A549 (cell line): Measurements from ENCODE around the gene CER1. TPM values are rescaled to one million over a fixed set of nuclear protein-coding genes. Genes with fewer than 3 reads are reported as not detected.

ENCODE experiments used
- ATAC-seq, 2 experiments: fragments of 200-7000 bp in 1 of 2; fragments of >200 bp in 1 of 2; cut with Nextera tagmentation in 1 of 2; cut with Tn5 transposase in 1 of 2; 3 replicates each; pipeline versions ENCODE4 v1.8.0 to v1.9.1; 2018 to 2020; ENCODE audit warnings: mild to moderate bottlenecking in 1 of 2, moderate library complexity in 1 of 2
- CTCF ChIA-PET: fragments of 300-600 bp; sonication (Branson Sonifier 250); formaldehyde crosslinking; extraction: SDS; loops from one replicate; lab custom pipeline; 2021; ENCODE audit warnings: antibody characterized with exemption, inconsistent platforms; lab: Yijun Ruan, JAX
- POLR2A ChIA-PET: fragments of 350-600 bp; formaldehyde crosslinking; extraction: SDS; loops from one replicate; lab custom pipeline; 2021; ENCODE audit warnings: antibody characterized with exemption, inconsistent platforms; lab: Yijun Ruan, JAX
- DNase-seq, 2 experiments: peaks; one replicate each; pipeline versions ENCODE4 v3.0.0 to v3.0.0-alpha.2; 2011 to 2016; ENCODE audit warnings: low read depth in 1 of 2, low spot score in 1 of 2
- FAIRE-seq: peaks from 2 replicates; lab custom pipeline; 2011; peaks lifted over from hg19 to GRCh38; lab: Jason Lieb, UNC
- H3K27ac ChIP-seq, 2 experiments: fragments of >200 bp; sonication (Bioruptor Twin); formaldehyde crosslinking; 3 replicates each; pipeline ENCODE4 v1.5.1; 2016 to 2017
- H3K4me1 ChIP-seq: fragments of >200 bp; sonication (Bioruptor Twin); formaldehyde crosslinking; 3 replicates; pipeline ENCODE4 v1.6.1; 2016
- H3K4me2 ChIP-seq: fragments of >200 bp; sonication (Bioruptor Twin); formaldehyde crosslinking; 3 replicates; pipeline ENCODE4 v1.6.1; 2016
- H3K4me3 ChIP-seq: fragments of >200 bp; sonication (Bioruptor Twin); formaldehyde crosslinking; 3 replicates; pipeline ENCODE4 v1.5.1; 2016
- H3K9me3 ChIP-seq: fragments of >200 bp; sonication (Bioruptor Twin); formaldehyde crosslinking; 3 replicates; pipeline ENCODE4 v1.6.1; 2016
- ATOH8 ChIP-seq: fragments of 250-450 bp; sonication (Bioruptor Pico); IDR thresholded peaks from 2 replicates; pipeline ENCODE4 v1.5.0; 2020; ENCODE audit warnings: low read depth, mild to moderate bottlenecking, moderate library complexity
- CEBPB ChIP-seq, 2 experiments: fragments of >200 bp in 1 of 2; sonication (Bioruptor Twin) in 1 of 2; formaldehyde crosslinking in 1 of 2; IDR thresholded peaks; 2 replicates each; pipeline ENCODE4 v1.6.1; 2012 to 2016
- CHD2 ChIP-seq: fragments of 150-350 bp; IDR thresholded peaks from 2 replicates; pipeline ENCODE4 v1.6.1; 2014; ENCODE audit warnings: low read length; ENCODE audit not compliant: partially characterized antibody
- EP300 ChIP-seq, 2 experiments: fragments of >200 bp; sonication (Bioruptor Twin); formaldehyde crosslinking; IDR thresholded peaks; 2 replicates in 1 of 2; 3 replicates in 1 of 2; pipeline ENCODE4 v1.6.1; 2016 to 2017
- ESRRA ChIP-seq: fragments of 150-350 bp; IDR thresholded peaks from 2 replicates; pipeline ENCODE4 v1.6.1; 2014; ENCODE audit warnings: mild to moderate bottlenecking, low read length, borderline replicate concordance
- HES2 ChIP-seq: fragments of >200 bp; sonication (Bioruptor Twin); formaldehyde crosslinking; IDR thresholded peaks from 2 replicates; pipeline ENCODE4 v1.6.1; 2016
- HEYL ChIP-seq: fragments of 250-450 bp; sonication (Bioruptor Pico); IDR thresholded peaks from 2 replicates; pipeline ENCODE4 v1.8.0; 2021; ENCODE audit warnings: mild to moderate bottlenecking, moderate library complexity
- HMGXB4 ChIP-seq: fragments of 250-450 bp; sonication (Bioruptor Pico); IDR thresholded peaks from 2 replicates; pipeline ENCODE4 v1.5.0; 2021; ENCODE audit warnings: mild to moderate bottlenecking, moderate library complexity, borderline replicate concordance
- JUN ChIP-seq, 2 experiments: fragments of >200 bp; sonication (Bioruptor Twin); formaldehyde crosslinking; IDR thresholded peaks; 2 replicates in 1 of 2; 3 replicates in 1 of 2; pipeline ENCODE4 v1.6.1; 2016 to 2017
- KDM5A ChIP-seq: fragments of 200-600 bp; sonication (generic); IDR thresholded peaks from 2 replicates; pipeline ENCODE4 v1.6.1; 2016; ENCODE audit warnings: antibody characterized with exemption, mild to moderate bottlenecking
- MAFK ChIP-seq: fragments of 450-650 bp; IDR thresholded peaks from 2 replicates; pipeline ENCODE4 v1.6.1; 2014; ENCODE audit not compliant: partially characterized antibody
- PBX3 ChIP-seq: IDR thresholded peaks from 2 replicates; pipeline ENCODE4 v1.6.1; 2012
- POLR2A ChIP-seq: IDR thresholded peaks from 2 replicates; pipeline ENCODE4 v1.6.1; 2012; ENCODE audit warnings: mild to moderate bottlenecking, low read length
- RAD21 ChIP-seq, 2 experiments: fragments of >200 bp in 1 of 2; sonication (Bioruptor Twin) in 1 of 2; formaldehyde crosslinking in 1 of 2; IDR thresholded peaks in 1 of 2; conservative IDR thresholded peaks in 1 of 2; 2 replicates in 1 of 2; 3 replicates in 1 of 2; pipeline ENCODE4 v1.6.1; 2012 to 2018; ENCODE audit warnings: inconsistent platforms in 1 of 2
- RARB ChIP-seq: fragments of 250-450 bp; sonication (Bioruptor Pico); IDR thresholded peaks from 2 replicates; pipeline ENCODE4 v1.8.0; 2021; ENCODE audit warnings: mild to moderate bottlenecking, moderate library complexity
- RCOR1 ChIP-seq: fragments of 150-350 bp; IDR thresholded peaks from 2 replicates; pipeline ENCODE4 v1.6.1; 2014; ENCODE audit warnings: antibody characterized with exemption, low read length, low read depth
- RNF2 ChIP-seq: fragments of 200-600 bp; sonication (generic); IDR thresholded peaks from 2 replicates; pipeline ENCODE4 v1.6.1; 2016; ENCODE audit warnings: low read depth, mild to moderate bottlenecking, antibody characterized with exemption, moderate library complexity, borderline replicate concordance
- SMC3 ChIP-seq: fragments of >200 bp; sonication (Bioruptor Twin); formaldehyde crosslinking; IDR thresholded peaks from 3 replicates; pipeline ENCODE4 v1.6.1; 2018; ENCODE audit warnings: inconsistent platforms
- USF2 ChIP-seq: fragments of 450-650 bp; IDR thresholded peaks from 2 replicates; pipeline ENCODE4 v1.6.1; 2014; ENCODE audit warnings: antibody characterized with exemption
- ZC3H11A ChIP-seq: fragments of 450-650 bp; IDR thresholded peaks from 2 replicates; pipeline ENCODE4 v1.6.1; 2014; ENCODE audit warnings: antibody characterized with exemption, mild to moderate bottlenecking
- WGBS: methylation state at CpG from one replicate; pipeline ENCODE4 v1.1.6; 2017; ENCODE audit errors: missing lambda C conversion rate; 5-methylcytosine and 5-hydroxymethylcytosine counted together
- polyA plus RNA-seq, 4 experiments: library from polyadenylated mRNA; depleted of rRNA in 3 of 4; stranded (reverse); fragments of >200 nt; fragmentation: RNase III in 1 of 4; extraction: RNeasy Plus Mini Kit Qiagen cat#74134 plus additional on column Dnase treatment in 1 of 4; gene quantifications; 2 replicates in 3 of 4; 3 replicates in 1 of 4; pipeline ENCODE4 v1.2.3, GENCODE V29; 2011 to 2017

CER1 gene
- polyA plus RNA-seq, 2 of the 4 experiments (the other 2 are of a cell fraction) = not detected

GRCh38 chr9:14677872-14678271 lies 44.7 kb downstream of the CER1 start:
- DNase-seq (no peak), FAIRE-seq (no peak)
- TF ChIP-seq HES2 (no peak), POLR2A (no peak), RNF2 (no peak), MAFK (peak; percentile 80)

DNA sequence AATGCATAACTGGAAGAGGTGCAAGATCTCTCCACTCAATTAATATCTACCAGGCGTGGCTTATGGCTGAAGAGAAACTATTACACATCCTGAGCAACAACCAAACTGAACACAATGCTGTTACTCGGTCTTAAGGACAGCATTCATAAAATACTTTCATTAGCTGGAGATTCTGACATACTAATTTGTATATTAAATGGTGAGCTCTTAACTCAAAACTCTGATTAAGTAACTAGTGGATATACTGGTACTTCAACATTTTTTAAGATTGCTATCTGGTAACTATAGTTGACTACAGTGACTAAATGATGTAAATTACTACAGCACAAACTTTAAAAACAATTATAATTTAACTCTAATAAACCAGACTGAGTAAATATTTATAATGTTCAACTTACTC lies 45.1 kb downstream of the CER1 start:
- Histone ChIP-seq H3K27ac (no peak overlapping the region), H3K4me1 (no peaks in the 10 kb centered on the region), H3K4me2 (no peak overlapping the region), H3K9me3 (no peaks in the 10 kb centered on the region)
- DNase-seq (no peak), ATAC-seq (no peak), FAIRE-seq (peak; percentile 56)
- ChIA-PET CTCF (interaction anchor here (0.8 to 2.4 kb wide), 3 partner anchors 16 to 35 kb away, joined by 3 to 7 read pairs (median 3); no protein-coding TSS in a partner anchor), POLR2A (no interaction called here)
- WGBS = 75% methylated on average over 2 of the region's 2 CpGs
- no peak for TF ChIP-seq RAD21 (conservative IDR thresholded peaks at IDR 0.05 in 1 of 2, IDR thresholded peaks at IDR 0.05 in 1 of 2)
- no peak for TF ChIP-seq HMGXB4 (CRISPR knock-in tag)
- no peak for TF ChIP-seq ATOH8
- TF ChIP-seq RCOR1 = no peak
- no peak for TF ChIP-seq RARB (CRISPR knock-in tag)
- TF ChIP-seq KDM5A = no peak
- no peak for TF ChIP-seq CEBPB (IDR thresholded peaks at IDR 0.05)
- no peak for TF ChIP-seq ESRRA
- no peak for TF ChIP-seq HES2
- TF ChIP-seq, all 56 proteins: peak for 0
- H3K4me3 ChIP-seq = no peak overlapping the region

More at GRCh38 chr9:14677872-14678271, 44.7 kb downstream of the CER1 start:
- ATAC-seq = no peak
- ChIA-PET CTCF (no interaction called here), POLR2A (no interaction called here)
- Histone ChIP-seq H3K4me3 (no peak overlapping the region), H3K27ac (no peak overlapping the region), H3K9me3 (no peaks in the 10 kb centered on the region), H3K4me2 (no peak overlapping the region), H3K4me1 (no peaks in the 10 kb centered on the region)
- 79% methylated on average over 6 of the region's 6 CpGs for WGBS

GRCh38 chr9:14674630-14675029 lies 47.9 kb downstream of the CER1 start:
- TF ChIP-seq SMC3 = no peak
- no peak for TF ChIP-seq ZC3H11A
- no peak for TF ChIP-seq ESRRA
- no peak for TF ChIP-seq USF2
- no peak for TF ChIP-seq PBX3
- no peak for TF ChIP-seq JUN (IDR thresholded peaks at IDR 0.05)
- no peak for TF ChIP-seq KDM5A
- TF ChIP-seq HEYL (CRISPR knock-in tag) = no peak
- no peak for TF ChIP-seq CHD2
- no peak for TF ChIP-seq EP300 (IDR thresholded peaks at IDR 0.05)
- Histone ChIP-seq H3K4me2 (no peak overlapping the region), H3K4me3 (no peak overlapping the region), H3K4me1 (no peaks in the 10 kb centered on the region), H3K9me3 (no peaks in the 10 kb centered on the region), H3K27ac (no peak overlapping the region)
- ATAC-seq (no peak), FAIRE-seq (no peak), DNase-seq (no peak)
- WGBS = 81% methylated on average over 3 of the region's 3 CpGs
- ChIA-PET POLR2A (no interaction called here), CTCF (no interaction called here)
